ENCODE results near the gene MYL9. TPM values are rescaled to one million over a fixed set of nuclear protein-coding genes. Genes with fewer than 3 reads are reported as not detected.

MYL9 gene
- total and polyA plus RNA-seq, 10 of the 15 experiments (the other 5 are each of a cell fraction or from before 2014, with no cell fraction given), result 0.28 to 1.7 (median 0.63) TPM; not detected in 3

- TF ChIP-seq FOXK2 (IDR thresholded peaks at IDR 0.05) (no peak), RUNX3 (IDR thresholded peaks at IDR 0.05; ENCODE audit: low read length) (peak; percentile 62), BCL11A (IDR thresholded peaks at IDR 0.05; ENCODE audit: low read depth, low read length) (peak; percentile 30; the same call in 1 of the 2 replicates), JUNB (IDR thresholded peaks at IDR 0.05) (peak; percentile 79), TBL1XR1 (IDR thresholded peaks at IDR 0.05; ENCODE audit: low read depth, low read length) (no peak), E2F8 (IDR thresholded peaks at IDR 0.05; ENCODE audit: low read depth, partially characterized antibody) (no peak), ATF2 (IDR thresholded peaks at IDR 0.05; ENCODE audit: low read length) (peak; percentile 29; the same call in 1 of the 2 replicates), NFIC (IDR thresholded peaks at IDR 0.05; ENCODE audit: low read depth, low read length) (peak; percentile 64; the same call in 1 of the 2 replicates), CEBPB (IDR thresholded peaks at IDR 0.05; ENCODE audit: borderline replicate concordance in 1 of 2, low read depth in 2 of 2, low read length in 2 of 2) (no peak), CREM (IDR thresholded peaks at IDR 0.05; ENCODE audit: low read depth) (peak; percentile 29; the same call in 1 of the 2 replicates)
Measured at GRCh38 chr20:36519012-36519719, 22.2 kb upstream of the MYL9 start (continued).

All from GM12878 (cell line).